Measurements from ENCODE around the gene BBS2.

Gene BBS2

GRCh38 chr16:56478281-56479049 lies 41.4 kb downstream of the BBS2 start:
- DNase-seq, result no peak

GRCh38 chr16:56477096-56477878 lies 42.5 kb downstream of the BBS2 start:
- DNase-seq, result no peak

GRCh38 chr16:56475201-56475600 lies 44.6 kb downstream of the BBS2 start:
- no peak for DNase-seq

- DNase-seq, result no peak
Measured at GRCh38 chr16:56470666-56471065, 49.2 kb downstream of the BBS2 start.

GRCh38 chr16:56470232-56470631 lies 49.6 kb downstream of the BBS2 start:
- DNase-seq, result no peak

GRCh38 chr16:56469748-56470147 lies 50.1 kb downstream of the BBS2 start:
- no peak for DNase-seq

- DNase-seq, result no peak
Measured at GRCh38 chr16:56468800-56469199, 51.0 kb downstream of the BBS2 start.

GRCh38 chr16:56466344-56466743 lies 53.5 kb downstream of the BBS2 start:
- no peak for DNase-seq

- DNase-seq, result no peak
Measured at GRCh38 chr16:56463153-56463552, 56.7 kb downstream of the BBS2 start.

- DNase-seq, result no peak
Measured at GRCh38 chr16:56462064-56462796, 57.6 kb downstream of the BBS2 start.

- DNase-seq, result no peak
Measured at GRCh38 chr16:56460101-56460500, 59.7 kb downstream of the BBS2 start.

- no peak for DNase-seq
Measured at GRCh38 chr16:56457927-56458470, 61.8 kb downstream of the BBS2 start.

GRCh38 chr16:56451753-56452689 lies 67.8 kb downstream of the BBS2 start:
- no peak for DNase-seq

- peak; percentile 90 for DNase-seq
Measured at GRCh38 chr16:56450986-56451752, 68.7 kb downstream of the BBS2 start, which contains the start of the genes NUDT21 and OGFOD1. Gene NUDT21 (minus strand): TSS chr16:56451332. CDS start chr16:56451202, 130 bp downstream. Gene OGFOD1 (plus strand): TSS chr16:56451554. CDS start chr16:56451613, 59 bp downstream.

- no peak for DNase-seq
Measured at GRCh38 chr16:56450275-56450985, 69.4 kb downstream of the BBS2 start.

- no peak for DNase-seq
Measured at GRCh38 chr16:56448005-56448404, 71.8 kb downstream of the BBS2 start.

GRCh38 chr16:56447286-56447685 lies 72.5 kb downstream of the BBS2 start:
- DNase-seq, result no peak

- DNase-seq, result no peak
Measured at GRCh38 chr16:56438038-56438437, 81.8 kb downstream of the BBS2 start.

GRCh38 chr16:56436258-56436657 lies 83.6 kb downstream of the BBS2 start:
- DNase-seq, result no peak

Data from right kidney (tissue), 1 donor.